ENCODE measurements around the gene PRKN.

Gene PRKN

GRCh38 chr6:162090734-162091133 lies 636.8 kb downstream of the PRKN start:
- DNase-seq, result no peak

GRCh38 chr6:162088091-162088490 lies 639.5 kb downstream of the PRKN start:
- DNase-seq, result no peak

- no peak for DNase-seq
These were observed 642.0 kb downstream of the PRKN start for GRCh38 chr6:162085561-162085960.

GRCh38 chr6:162082520-162082919 lies 645.0 kb downstream of the PRKN start:
- DNase-seq, result no peak

GRCh38 chr6:162078667-162079066 lies 648.9 kb downstream of the PRKN start:
- no peak for DNase-seq

- DNase-seq, result no peak
These were observed 649.4 kb downstream of the PRKN start for GRCh38 chr6:162078126-162078525.

GRCh38 chr6:162076816-162077215 lies 650.8 kb downstream of the PRKN start:
- DNase-seq, result no peak

GRCh38 chr6:162074641-162075275 lies 652.8 kb downstream of the PRKN start:
- no peak for DNase-seq

GRCh38 chr6:162070639-162071038 lies 656.9 kb downstream of the PRKN start:
- DNase-seq, result no peak

- no peak for DNase-seq
These were observed 657.6 kb downstream of the PRKN start for GRCh38 chr6:162069995-162070394.

- DNase-seq, result no peak
These were observed 659.2 kb downstream of the PRKN start for GRCh38 chr6:162068340-162068739.

GRCh38 chr6:162063666-162064065 lies 663.9 kb downstream of the PRKN start:
- no peak for DNase-seq

GRCh38 chr6:162058281-162058875 lies 669.2 kb downstream of the PRKN start:
- peak; percentile 94 for DNase-seq

GRCh38 chr6:162056745-162057144 lies 670.8 kb downstream of the PRKN start:
- DNase-seq, result peak; percentile 94

- DNase-seq, result no peak
These were observed 671.5 kb downstream of the PRKN start for GRCh38 chr6:162056061-162056460.

GRCh38 chr6:162055365-162055764 lies 672.2 kb downstream of the PRKN start:
- DNase-seq, result peak; percentile 53

GRCh38 chr6:162053084-162053483 lies 674.5 kb downstream of the PRKN start:
- DNase-seq, result no peak

- DNase-seq, result no peak
These were observed 677.0 kb downstream of the PRKN start for GRCh38 chr6:162050579-162050978.

GRCh38 chr6:162046324-162046723 lies 681.2 kb downstream of the PRKN start:
- DNase-seq, result no peak

GRCh38 chr6:162032620-162033019 lies 694.9 kb downstream of the PRKN start:
- no peak for DNase-seq

GRCh38 chr6:162029873-162030576 lies 697.5 kb downstream of the PRKN start:
- DNase-seq, result no peak

- no peak for DNase-seq
These were observed 700.7 kb downstream of the PRKN start for GRCh38 chr6:162026843-162027242.

GRCh38 chr6:162026031-162026430 lies 701.5 kb downstream of the PRKN start:
- no peak for DNase-seq

- DNase-seq, result no peak
These were observed 708.2 kb downstream of the PRKN start for GRCh38 chr6:162019349-162019748.
